ENCODE measurements around the gene C1orf115.
A peak's percentile ranks its signal among the peaks of the same experiment; 100 is the strongest.
"Not testable (repeated sequence)": the region's sequence is repeated elsewhere in the genome, so short reads cannot be mapped to it uniquely, and the experiment has no call there.

The C1orf115 gene, protein sequence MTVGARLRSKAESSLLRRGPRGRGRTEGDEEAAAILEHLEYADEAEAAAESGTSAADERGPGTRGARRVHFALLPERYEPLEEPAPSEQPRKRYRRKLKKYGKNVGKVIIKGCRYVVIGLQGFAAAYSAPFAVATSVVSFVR

GRCh38 chr1:220690140-220691052 is at the start of gene C1orf115:
Gene C1orf115 (plus strand): TSS chr1:220690363. CDS start chr1:220690403, 40 bp downstream.
- peak; percentile 55 for DNase-seq (ENCODE audit: low read depth)

DNA sequence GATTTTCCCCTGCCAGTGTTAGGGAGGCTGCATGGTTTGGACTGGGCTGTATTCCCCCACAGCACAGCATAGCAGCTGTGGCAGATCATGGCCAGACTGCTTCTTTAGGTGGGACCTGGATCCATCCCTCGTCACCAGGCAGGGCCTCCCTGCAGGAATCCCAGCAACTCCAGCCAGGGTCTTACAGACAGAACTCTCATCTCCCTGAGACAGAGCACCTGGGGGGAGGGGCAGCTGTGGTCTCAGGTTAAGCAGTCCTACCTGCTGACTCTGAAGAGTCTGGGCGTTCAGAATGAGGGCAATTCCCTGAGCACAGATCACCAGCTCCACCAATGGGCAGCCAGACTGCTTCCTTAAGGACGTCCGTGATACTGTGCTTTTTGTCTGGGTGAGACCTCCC is 47.9 kb upstream of the C1orf115 start:
- DNase-seq (ENCODE audit: low read depth), result no peak

- DNase-seq (ENCODE audit: low read depth), result no peak
Observed at GRCh38 chr1:220652995-220653394, 37.2 kb upstream of the C1orf115 start.

GRCh38 chr1:220655509-220655908 is 34.7 kb upstream of the C1orf115 start:
- DNase-seq (ENCODE audit: low read depth), result no peak

DNA sequence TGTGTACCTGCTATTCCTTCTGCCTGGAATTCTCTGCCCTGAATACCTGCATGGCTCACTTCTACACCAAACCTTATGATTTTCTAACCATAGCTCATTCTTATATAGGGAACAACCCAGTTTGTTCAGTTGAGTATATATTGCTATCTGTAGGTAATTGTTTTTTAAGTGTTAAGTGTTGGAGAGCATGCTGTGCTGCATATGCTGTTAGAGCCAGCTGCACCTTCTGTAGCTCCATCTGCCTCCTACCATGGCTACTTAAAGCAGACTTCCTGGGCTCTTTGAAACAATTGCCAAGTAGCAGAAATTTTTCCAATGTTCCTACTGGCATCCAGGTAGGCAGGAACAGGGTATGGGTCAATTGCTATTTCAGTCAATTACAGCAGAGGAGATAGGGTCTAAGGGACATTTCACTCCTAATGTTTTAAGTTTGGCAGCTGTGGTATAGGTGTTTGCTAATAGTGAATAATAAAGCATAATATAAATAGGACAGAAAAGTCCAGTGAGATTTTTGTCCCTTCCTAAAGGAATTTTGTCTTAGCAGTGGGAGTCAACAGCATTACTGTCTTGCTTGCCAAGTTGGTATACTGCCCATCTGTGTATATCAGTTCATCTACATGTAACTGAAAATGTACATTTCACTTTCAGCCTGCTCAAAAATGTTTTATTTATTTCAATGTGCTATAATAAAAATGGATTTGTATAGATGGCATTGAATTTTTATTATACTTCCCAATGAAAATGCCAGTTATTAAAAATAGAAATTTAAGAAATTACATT is 34.0 kb upstream of the C1orf115 start:
- no peak for DNase-seq (ENCODE audit: low read depth)

DNA sequence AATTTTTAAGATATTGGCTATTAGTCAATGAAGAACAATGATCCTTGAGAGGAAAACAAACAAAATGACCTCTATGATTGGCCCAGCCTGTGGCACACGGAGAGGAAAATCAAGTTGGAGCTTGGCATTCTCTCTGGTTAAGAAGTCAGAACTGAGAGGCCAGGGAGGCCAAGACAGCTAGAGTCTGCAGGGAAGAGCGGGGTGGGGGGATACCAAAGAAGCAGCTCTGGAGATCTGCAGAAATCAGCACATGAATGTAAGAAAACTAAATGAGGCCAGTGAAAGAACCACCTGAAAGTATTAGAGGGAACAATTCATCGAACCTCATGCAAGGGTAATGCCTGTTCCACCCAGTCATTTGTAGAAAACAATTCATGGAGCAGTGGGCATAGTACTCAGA is 23.8 kb upstream of the C1orf115 start:
- no peak for DNase-seq (ENCODE audit: low read depth)

- no peak for DNase-seq (ENCODE audit: low read depth)
Observed at GRCh38 chr1:220669005-220669404, 21.2 kb upstream of the C1orf115 start.

DNA sequence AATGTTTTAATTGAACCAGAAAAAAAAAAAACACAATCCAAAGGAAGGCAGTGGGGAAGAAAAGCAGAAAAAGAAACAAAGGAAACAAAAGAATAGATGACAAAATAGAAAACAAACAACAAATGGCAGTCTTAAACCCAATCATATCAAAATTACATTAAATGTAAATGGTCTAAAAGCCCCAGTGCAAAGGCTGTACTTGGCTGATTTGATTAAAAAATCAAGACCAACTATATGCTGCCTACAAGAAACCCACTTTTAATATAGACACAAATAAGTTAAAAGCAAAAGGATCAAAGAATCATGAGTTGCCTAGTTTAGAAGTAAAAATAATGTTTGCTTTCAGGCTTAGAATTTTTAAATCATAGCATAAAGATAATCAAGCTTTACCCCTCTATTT is 19.8 kb upstream of the C1orf115 start:
- DNase-seq (ENCODE audit: low read depth), result no peak

DNA sequence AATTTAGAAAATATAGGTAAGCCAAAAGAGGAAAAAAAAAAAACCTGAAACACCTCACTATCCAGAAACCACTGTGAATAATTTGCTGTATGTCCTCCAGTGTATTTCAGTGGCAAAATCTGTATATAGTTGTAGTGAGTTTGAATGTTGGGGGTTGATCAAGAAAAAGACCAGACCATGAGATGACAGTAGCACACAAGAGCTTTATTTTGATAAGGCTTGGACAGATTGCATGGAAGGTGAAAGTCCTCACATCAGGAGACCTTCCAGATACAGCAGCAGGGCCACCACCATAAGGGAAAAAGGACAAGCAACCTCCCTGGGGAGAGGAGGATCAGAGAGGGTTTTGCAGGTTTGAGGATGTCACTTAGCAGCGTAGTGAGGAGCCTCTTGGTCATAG is 16.2 kb upstream of the C1orf115 start:
- no peak for DNase-seq (ENCODE audit: low read depth)

GRCh38 chr1:220677251-220677650 is 12.9 kb upstream of the C1orf115 start:
- no peak for DNase-seq (ENCODE audit: low read depth)

GRCh38 chr1:220680085-220680687 is 10.0 kb upstream of the C1orf115 start:
- no peak for DNase-seq (ENCODE audit: low read depth)

GRCh38 chr1:220681220-220681880 is 8.8 kb upstream of the C1orf115 start:
- DNase-seq (ENCODE audit: low read depth), result no peak

DNA sequence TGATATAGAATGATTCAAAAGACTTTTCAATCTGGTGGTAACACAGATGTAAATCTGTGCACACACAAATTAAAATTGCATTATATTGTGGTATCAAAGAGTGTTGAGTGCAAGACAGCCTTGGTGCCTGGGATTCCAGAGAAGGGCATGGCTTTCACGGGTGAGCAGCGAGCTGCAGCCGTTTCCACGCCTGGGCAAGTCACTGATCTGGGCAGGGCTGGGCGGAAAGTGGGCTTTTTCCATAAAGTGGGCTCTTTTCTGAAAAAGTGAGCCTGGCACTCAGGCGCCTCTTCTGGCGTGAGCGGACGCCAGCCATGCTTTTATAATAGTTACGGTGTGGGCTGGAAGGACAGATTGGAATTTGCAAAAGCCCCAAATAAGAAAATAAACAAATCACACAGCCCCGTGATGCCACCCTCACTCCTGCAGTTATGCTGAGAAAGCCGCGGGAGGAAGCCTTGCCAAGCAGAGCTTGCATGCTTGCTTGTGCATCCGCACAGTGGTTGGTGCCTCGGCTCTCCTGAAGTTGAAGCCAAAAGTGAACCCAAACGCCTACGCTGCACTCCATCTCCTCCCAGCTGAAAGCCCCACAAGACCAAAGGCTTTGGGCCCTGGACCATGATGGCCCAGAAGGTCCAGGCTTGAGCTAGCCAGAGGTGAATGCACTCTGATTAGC is 7.1 kb upstream of the C1orf115 start:
- DNase-seq (ENCODE audit: low read depth), result no peak

DNA sequence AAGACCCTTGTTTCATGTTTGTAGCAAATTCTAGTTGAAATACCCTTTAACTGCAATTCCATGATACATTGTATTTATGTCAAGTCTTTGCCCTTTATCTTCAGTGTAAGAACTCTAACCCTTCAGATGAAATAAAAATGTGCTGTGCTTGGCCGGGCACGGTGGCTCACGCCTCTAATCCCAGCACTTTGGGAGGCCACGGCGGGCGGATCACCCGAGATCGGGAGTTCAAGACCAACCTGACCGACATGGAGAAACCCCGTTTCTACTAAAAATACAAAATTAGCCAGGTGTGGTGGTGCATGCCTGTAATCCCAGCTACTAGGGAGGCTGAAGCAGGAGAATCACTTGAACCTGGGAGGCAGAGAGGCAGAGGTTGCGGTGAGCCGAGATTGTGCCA is 6.4 kb upstream of the C1orf115 start:
- DNase-seq (ENCODE audit: low read depth), result not testable (repeated sequence)

- DNase-seq (ENCODE audit: low read depth), result no peak
Observed at GRCh38 chr1:220684890-220685289, 5.3 kb upstream of the C1orf115 start.

DNA sequence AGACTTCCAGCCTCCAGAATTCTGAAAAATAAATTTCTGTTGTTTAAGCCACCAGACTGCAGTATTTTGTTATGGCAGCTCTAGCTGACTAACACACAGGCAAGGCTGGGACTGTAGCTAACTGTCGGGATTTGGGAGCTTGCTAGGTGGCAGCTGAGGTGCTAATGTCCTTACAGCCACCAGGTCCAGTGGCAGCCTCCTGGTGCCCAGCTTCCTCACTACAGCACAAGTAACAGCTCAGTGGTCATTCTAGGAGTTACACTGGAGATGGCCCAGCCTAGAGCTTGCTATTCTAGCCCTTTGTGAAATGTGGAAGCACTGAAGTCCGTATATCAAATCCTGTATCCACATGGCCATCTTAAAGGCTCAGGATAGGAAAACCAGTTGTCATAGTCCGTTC is 4.3 kb upstream of the C1orf115 start:
- no peak for DNase-seq (ENCODE audit: low read depth)

- no peak for DNase-seq (ENCODE audit: low read depth)
Observed at GRCh38 chr1:220687809-220688208, 2.4 kb upstream of the C1orf115 start.

GRCh38 chr1:220689666-220690065 is 497 bp upstream of the C1orf115 start:
- no peak for DNase-seq (ENCODE audit: low read depth)

DNA sequence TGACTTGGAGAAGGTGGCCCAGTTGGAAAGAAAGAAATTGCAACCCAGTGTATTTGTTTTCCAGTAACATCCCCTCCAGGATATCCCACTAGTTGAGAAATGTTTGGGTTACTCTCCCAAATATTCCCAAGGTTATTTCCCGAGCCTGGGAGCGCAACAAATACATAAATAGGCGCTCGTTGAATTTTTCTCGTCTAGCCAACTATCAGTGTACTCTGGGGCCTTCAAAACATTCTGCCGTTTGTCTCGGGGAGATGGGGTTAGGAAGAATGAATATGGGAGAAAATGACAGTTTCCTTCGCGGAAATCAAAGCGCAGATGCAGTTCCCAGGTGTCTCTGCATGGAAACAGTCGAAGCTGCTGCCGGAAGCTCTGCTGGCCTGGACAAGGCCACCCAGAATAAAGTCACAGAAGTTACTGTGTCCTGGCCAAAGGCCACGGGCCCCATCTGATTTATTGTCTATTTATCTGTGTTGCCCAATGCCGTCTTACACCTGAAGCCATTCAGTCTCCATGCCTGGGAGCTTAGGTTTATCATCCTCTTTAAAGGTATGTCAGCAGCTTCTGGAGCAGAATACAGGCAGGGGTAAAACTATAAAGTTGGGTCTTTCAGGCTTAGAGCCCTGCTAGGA is 1.0 kb downstream of the C1orf115 start:
- DNase-seq (ENCODE audit: low read depth), result no peak

DNA sequence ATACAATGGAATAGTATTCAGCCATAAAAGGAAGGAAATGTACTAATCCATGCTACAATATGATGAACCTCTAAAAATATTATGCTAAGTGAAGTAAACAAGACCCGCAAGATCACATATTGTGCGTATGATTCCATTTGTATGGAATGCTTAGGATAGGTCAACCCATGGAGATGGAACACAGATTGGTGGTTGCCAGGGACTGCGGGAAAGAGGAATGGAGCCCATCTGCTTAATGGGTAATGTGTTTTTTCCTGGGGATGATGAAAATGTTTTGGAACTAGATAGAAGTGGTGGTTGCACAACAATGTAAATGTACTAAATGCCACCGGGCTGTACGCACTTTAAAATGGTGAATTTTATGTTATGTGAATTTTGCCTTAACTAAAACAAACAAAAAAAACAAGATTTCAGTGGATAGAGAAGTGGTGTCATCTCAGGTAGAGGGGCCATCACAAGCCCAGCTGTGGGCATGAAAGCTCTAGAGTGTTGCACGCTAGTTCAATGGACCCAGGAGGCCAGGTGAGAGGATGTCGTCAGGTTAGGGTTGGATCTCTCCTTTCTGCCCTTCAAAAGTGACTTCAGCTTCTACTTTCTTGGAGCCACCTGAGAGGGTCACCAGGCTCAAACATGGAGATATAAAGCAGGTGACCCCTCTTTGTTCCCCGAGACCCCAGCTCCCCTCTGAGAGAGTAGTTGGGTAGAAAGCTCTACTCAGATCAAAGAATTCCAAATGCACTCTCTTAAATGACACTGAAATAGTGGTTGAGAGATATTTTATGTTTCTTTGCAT is 2.5 kb downstream of the C1orf115 start:
- no peak for DNase-seq (ENCODE audit: low read depth)

Measured in stimulated activated CD4-positive, alpha-beta T cell treated with anti-CD3 and anti-CD28 coated beads, Interleukin-2, amount 100 ng/mL, for 4 hours (primary cell).